Measurements from ENCODE around the gene INTS7. TPM values are rescaled to one million over a fixed set of nuclear protein-coding genes. Genes with fewer than 3 reads are reported as not detected.

The INTS7 gene
- total and polyA plus RNA-seq, 9 of the 15 experiments (the other 6 are each of a cell fraction or from before 2014, with no cell fraction given), result 27.3 to 68.4 (median 40.4) TPM

GRCh38 chr1:211900441-211900840, 134.9 kb downstream of the INTS7 start (continued):
- no peak for TF ChIP-seq HBP1 (CRISPR knock-in tag; IDR thresholded peaks at IDR 0.05)
- TF ChIP-seq, protein P1, sequence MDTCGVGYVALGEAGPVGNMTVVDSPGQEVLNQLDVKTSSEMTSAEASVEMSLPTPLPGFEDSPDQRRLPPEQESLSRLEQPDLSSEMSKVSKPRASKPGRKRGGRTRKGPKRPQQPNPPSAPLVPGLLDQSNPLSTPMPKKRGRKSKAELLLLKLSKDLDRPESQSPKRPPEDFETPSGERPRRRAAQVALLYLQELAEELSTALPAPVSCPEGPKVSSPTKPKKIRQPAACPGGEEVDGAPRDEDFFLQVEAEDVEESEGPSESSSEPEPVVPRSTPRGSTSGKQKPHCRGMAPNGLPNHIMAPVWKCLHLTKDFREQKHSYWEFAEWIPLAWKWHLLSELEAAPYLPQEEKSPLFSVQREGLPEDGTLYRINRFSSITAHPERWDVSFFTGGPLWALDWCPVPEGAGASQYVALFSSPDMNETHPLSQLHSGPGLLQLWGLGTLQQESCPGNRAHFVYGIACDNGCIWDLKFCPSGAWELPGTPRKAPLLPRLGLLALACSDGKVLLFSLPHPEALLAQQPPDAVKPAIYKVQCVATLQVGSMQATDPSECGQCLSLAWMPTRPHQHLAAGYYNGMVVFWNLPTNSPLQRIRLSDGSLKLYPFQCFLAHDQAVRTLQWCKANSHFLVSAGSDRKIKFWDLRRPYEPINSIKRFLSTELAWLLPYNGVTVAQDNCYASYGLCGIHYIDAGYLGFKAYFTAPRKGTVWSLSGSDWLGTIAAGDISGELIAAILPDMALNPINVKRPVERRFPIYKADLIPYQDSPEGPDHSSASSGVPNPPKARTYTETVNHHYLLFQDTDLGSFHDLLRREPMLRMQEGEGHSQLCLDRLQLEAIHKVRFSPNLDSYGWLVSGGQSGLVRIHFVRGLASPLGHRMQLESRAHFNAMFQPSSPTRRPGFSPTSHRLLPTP (IDR thresholded peaks at IDR 0.05; ENCODE audit: borderline replicate concordance, extremely low read depth, insufficient read length), result no peak

DNA sequence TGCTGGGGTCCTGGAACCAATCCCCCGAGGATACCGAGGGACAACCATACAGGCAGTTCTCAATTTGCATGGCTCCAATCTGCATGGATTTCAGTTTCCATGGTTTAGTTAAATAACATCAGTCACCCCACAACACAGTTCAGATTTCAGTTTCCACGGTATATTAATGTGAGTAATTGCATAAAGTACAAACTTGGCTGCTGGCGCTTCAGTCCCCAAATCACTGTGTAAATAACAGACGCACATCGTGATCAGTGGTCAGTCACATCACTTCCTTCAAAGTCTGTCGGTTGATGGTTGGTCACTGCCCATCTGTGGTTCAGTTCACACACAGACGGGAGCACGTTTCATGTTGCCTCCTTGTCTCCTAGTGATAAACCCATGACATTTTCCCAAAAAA, 138.4 kb downstream of the INTS7 start:
- in situ Hi-C loops (cut with MboI) (no loop called here), intact Hi-C loops (cut with micrococcal nuclease) (no loop called here)
- TF ChIP-seq PHF8 (IDR thresholded peaks at IDR 0.05; ENCODE audit: borderline replicate concordance, low read length), result no peak
- TF ChIP-seq FOXA3 (CRISPR knock-in tag; conservative IDR thresholded peaks at IDR 0.05 in 1 of 2, IDR thresholded peaks at IDR 0.05 in 1 of 2), result peak; percentile 83 to 93; a peak in 3 of 4 replicates
- no peak for TF ChIP-seq U2AF2 (optimal IDR thresholded peaks at IDR 0.05; ENCODE audit: low read depth, low read length)
- peak; percentile 18 for TF ChIP-seq MEIS2 (IDR thresholded peaks at IDR 0.05; ENCODE audit: partially characterized antibody)
- TF ChIP-seq, protein P2, sequence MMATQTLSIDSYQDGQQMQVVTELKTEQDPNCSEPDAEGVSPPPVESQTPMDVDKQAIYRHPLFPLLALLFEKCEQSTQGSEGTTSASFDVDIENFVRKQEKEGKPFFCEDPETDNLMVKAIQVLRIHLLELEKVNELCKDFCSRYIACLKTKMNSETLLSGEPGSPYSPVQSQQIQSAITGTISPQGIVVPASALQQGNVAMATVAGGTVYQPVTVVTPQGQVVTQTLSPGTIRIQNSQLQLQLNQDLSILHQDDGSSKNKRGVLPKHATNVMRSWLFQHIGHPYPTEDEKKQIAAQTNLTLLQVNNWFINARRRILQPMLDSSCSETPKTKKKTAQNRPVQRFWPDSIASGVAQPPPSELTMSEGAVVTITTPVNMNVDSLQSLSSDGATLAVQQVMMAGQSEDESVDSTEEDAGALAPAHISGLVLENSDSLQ (IDR thresholded peaks at IDR 0.05), result peak; percentile 32; the same call in 1 of the 2 replicates
- TF ChIP-seq THAP7 (CRISPR knock-in tag; IDR thresholded peaks at IDR 0.05), result no peak
- 5% methylated on average over 9 of the region's 9 CpGs for WGBS (ENCODE audit: insufficient coverage, low coverage, missing lambda C conversion rate)
- Histone ChIP-seq H3K27ac (ENCODE audit: extremely low read depth, low read depth, low read length) (no peak overlapping the region), H4K20me1 (replicated peaks; ENCODE audit: control insufficient read depth, insufficient read depth, low read length) (no peaks in the 10 kb centered on the region), H3K27me3 (ENCODE audit: control insufficient read depth in 2 of 2, insufficient read depth in 2 of 2, low read length in 2 of 2) (peaks cover 3 to 4% of the 10 kb centered on the region in 2 experiments; a peak in 1 of 5 replicates), H3K4me3 (no peak overlapping the region), H3K9me3 (replicated peaks; ENCODE audit: control insufficient read depth, insufficient read depth, low read depth, low read length) (peaks cover 4% of the 10 kb centered on the region; the same call in 1 of the 2 replicates), H3K4me1 (replicated peaks in 1 of 2; ENCODE audit: control insufficient read depth in 2 of 2, insufficient read depth in 2 of 2, low read length in 2 of 2) (no peaks in the 10 kb centered on the region; a peak in 1 of 5 replicates), H3K9me1 (ENCODE audit: control insufficient read depth, insufficient read depth, low read length) (no peaks in the 10 kb centered on the region), H3K4me2 (ENCODE audit: insufficient read depth, low read length) (no peak overlapping the region), H3K79me2 (ENCODE audit: control insufficient read depth, insufficient read depth, low read length) (no peaks in the 10 kb centered on the region), H2AFZ (ENCODE audit: low read depth, low read length) (no peak overlapping the region), H3K36me3 (ENCODE audit: control insufficient read depth, insufficient read depth, low read length) (no peaks in the 10 kb centered on the region), H3K9ac (ENCODE audit: insufficient read depth in 1 of 2, low read depth in 2 of 2, low read length in 2 of 2) (no peak overlapping the region)
- CTCF ChIA-PET (ENCODE audit: low intra/inter-chr PET ratio), result no interaction called here
- ATAC-seq, result peak; percentile 31; the same call in 1 of the 3 replicates
- FAIRE-seq, result no peak
- POLR2A ChIA-PET, result interaction anchor here (1.3 kb wide), 1 partner anchor 12 kb away, joined by 3 read pairs; no protein-coding TSS in a partner anchor
- BruUV-seq (replicated peaks), result no TSS peak
- no peak for DNase-seq (ENCODE audit: extremely low read depth in 1 of 4, low spot score in 3 of 4)

Measured in K562 (cell line).